ENCODE data around the gene PPP1R9B.
A peak's percentile ranks its signal among the peaks of the same experiment; 100 is the strongest.

The PPP1R9B gene

DNA sequence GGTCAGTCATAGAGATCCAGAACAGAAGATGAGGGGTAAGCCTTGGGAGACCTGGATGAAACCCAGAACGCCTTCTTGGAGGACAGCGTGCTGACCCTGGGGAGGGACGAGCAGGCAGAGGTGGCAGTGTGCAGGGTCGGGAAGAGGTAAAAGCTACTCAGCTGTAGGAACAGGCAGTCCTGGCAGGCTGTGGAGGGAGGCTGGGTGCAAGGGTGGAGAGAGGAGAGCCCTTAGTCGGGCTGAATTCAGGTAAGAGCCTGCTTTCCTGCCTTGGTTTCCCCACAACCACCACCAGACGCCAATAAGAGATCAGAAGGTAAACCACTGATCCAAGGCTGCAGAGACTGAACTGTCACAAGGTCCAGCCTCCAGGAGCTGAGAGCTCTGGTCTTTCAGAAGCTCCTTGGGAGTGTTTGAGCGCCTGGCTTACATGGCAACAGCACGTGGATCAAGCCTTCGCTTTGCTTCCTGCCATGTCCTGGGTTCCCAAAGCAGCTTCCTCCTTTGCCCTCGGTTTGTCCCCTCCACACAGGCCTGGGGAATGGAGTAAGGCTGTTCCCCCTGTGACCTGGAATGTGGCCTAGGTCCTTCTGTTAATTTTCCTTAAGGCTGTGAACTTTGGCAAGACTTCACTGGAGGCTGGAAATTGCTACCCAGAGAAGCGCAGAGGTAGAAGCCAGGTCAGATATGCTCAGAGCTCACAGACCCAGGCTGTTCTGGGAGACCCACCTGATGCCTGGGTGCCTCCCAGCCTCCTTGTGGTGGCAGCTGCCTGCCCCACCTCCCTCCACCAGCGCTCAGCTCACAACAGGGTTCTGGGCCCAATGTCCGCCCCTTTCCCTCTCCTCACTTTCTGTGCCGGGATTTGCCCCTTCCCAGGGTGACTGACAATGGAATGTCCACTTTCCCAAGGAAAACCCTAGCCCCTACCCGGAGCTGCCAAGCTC, 59.2 kb downstream of the PPP1R9B start:
- DNase-seq (ENCODE audit: low read depth, low spot score) = no peak

GRCh38 chr17:50090071-50090470, 60.4 kb downstream of the PPP1R9B start:
- no peak for DNase-seq (ENCODE audit: low read depth, low spot score)

- no peak for DNase-seq (ENCODE audit: low read depth, low spot score)
These were observed 61.3 kb downstream of the PPP1R9B start for GRCh38 chr17:50088952-50089825.

GRCh38 chr17:50087912-50088405, 62.5 kb downstream of the PPP1R9B start:
- no peak for DNase-seq (ENCODE audit: low read depth, low spot score)

DNA sequence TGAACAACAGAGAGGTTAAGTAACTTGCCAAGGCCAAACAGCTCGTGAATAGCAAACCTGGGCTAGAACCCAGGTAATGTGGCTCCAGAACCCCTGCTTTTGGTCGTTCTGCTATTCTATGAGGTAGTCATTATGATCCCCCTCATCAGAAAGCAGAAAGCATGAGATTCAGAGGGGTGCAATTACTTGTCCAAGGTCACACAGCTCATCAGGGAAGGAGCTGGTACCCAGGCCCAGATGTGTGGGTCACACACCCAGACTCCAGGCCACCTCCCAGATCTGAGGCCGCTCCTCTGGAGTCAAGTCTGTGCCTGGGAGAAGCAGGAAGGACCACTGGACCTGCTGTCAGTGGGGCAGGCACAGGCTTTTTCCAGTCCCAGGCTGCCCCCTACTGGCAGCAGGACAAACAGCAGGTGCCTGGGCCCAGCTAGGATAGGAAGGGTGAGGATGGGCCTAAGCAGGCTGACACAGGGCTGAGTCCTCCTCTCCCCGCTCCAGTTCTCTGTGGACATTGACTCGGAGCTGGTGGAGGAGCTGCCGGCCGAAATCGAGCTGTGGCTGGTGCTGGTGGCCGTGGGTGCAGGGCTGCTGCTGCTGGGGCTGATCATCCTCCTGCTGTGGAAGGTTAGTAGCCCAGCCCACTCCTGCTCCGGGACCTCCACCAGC, 63.1 kb downstream of the PPP1R9B start:
- DNase-seq (ENCODE audit: low read depth, low spot score) = peak; percentile 86
